GM20000 (cell line): ENCODE results near the gene DEGS1.

Source experiments
- DNase-seq: peaks from one replicate; pipeline ENCODE4 v3.0.0; 2012; ENCODE audit warnings: low spot score
- TF ChIP-seq, protein P1 (sequence below): IDR thresholded peaks from 2 replicates; pipeline ENCODE4 v1.5.1; 2012; ENCODE audit warnings: mild to moderate bottlenecking, control low read depth; ENCODE audit errors: extremely low read depth, missing control alignments

DEGS1 gene

DNA sequence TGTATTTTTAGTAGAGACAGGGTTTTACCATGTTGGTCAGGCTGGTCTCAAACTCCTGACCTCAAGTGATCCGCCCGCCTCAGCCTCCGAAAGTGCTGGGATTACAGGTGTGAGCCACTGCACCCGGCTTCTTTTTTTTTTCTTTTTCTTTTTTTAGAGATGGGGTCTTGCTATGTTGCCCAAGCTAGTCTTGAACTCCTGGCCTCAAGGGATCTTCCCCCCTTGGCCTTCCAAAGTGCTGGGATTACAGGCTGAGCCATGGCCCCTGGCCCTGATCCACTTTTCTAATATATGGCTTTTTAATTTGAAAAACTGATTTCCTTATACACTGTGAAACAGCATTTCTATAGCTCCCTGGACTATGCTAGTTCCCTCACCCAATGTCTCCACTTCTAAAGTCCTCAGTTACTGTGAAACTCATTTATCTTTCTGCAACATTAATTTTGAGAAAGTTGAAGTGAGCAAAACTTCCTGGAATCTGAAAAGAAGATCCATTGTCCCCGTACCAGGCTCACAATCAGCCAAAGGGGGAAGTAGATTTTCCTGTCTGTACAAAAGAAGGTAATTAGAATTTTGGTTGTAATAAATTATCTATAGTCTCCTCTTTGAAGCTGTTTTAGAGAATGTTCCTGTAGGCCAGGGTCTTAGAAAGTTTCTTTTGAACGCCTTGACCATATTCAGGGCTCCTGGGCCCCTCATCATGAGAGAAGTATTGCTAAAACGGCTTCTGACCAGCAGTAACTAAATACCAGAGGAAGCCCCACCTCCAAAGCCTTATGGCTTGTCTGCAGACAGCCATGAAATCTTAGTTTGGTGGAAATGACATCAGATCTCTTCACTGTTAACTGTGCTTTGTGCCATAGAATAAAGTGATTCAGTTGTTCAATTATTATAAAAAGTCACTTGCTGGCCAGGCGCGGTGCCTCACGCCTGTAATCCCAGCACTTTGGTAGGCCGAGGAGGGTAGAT, 34.9 kb downstream of the DEGS1 start:
- no peak for DNase-seq
- TF ChIP-seq, protein P1, sequence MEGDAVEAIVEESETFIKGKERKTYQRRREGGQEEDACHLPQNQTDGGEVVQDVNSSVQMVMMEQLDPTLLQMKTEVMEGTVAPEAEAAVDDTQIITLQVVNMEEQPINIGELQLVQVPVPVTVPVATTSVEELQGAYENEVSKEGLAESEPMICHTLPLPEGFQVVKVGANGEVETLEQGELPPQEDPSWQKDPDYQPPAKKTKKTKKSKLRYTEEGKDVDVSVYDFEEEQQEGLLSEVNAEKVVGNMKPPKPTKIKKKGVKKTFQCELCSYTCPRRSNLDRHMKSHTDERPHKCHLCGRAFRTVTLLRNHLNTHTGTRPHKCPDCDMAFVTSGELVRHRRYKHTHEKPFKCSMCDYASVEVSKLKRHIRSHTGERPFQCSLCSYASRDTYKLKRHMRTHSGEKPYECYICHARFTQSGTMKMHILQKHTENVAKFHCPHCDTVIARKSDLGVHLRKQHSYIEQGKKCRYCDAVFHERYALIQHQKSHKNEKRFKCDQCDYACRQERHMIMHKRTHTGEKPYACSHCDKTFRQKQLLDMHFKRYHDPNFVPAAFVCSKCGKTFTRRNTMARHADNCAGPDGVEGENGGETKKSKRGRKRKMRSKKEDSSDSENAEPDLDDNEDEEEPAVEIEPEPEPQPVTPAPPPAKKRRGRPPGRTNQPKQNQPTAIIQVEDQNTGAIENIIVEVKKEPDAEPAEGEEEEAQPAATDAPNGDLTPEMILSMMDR: no peak

DNA sequence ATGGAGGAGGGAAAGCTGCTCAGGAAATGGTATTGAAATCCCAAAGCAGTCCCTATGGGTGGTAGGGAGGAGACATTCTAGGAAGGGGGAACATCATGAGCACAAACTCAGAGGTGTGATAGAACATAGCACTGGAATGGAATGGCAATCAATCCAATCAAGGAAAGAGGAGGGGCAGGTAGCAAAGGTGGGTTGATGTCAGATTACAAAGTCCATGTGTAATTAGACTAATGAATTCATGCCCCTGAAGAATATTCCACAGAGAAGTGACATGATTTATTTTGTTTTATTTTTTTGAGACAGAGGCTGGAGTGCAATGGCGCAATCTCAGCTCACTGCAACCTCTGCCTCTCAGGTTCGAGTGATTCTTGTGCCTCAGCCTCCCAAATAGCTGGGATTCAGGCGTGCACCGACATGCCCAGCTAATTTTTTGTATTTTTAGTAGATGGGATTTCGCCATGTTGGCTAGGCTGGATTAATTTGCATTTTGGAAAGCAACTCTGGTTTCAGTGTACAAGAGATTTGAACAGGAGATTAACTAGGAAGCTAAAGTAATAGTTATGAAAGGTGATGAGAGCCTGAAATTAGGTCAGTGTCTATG, 36.1 kb downstream of the DEGS1 start:
- DNase-seq: no peak
- TF ChIP-seq, protein P1: no peak

DNA sequence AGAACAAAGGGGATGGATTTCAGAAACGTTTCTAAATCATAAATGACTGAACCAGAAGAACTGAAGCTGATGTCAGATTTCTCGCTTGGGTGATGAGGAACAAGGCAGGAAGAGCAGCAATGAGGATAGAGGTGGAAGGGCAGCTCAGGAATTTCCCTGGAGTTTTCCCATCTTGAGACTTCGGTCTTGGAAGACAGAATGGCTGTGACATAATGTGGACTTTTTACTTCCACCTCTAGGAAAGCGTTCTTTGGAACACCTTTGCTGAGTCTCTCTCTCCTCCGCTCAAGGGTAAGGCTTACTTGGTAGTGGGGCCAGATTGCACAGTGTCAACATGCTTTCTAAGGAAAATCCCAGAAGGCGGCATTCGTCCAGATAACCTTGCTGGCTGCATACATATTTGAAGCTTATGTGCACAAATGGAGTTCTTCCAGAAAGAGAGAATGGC, 36.6 kb downstream of the DEGS1 start:
- TF ChIP-seq, protein P1: no peak
- DNase-seq: no peak

DNA sequence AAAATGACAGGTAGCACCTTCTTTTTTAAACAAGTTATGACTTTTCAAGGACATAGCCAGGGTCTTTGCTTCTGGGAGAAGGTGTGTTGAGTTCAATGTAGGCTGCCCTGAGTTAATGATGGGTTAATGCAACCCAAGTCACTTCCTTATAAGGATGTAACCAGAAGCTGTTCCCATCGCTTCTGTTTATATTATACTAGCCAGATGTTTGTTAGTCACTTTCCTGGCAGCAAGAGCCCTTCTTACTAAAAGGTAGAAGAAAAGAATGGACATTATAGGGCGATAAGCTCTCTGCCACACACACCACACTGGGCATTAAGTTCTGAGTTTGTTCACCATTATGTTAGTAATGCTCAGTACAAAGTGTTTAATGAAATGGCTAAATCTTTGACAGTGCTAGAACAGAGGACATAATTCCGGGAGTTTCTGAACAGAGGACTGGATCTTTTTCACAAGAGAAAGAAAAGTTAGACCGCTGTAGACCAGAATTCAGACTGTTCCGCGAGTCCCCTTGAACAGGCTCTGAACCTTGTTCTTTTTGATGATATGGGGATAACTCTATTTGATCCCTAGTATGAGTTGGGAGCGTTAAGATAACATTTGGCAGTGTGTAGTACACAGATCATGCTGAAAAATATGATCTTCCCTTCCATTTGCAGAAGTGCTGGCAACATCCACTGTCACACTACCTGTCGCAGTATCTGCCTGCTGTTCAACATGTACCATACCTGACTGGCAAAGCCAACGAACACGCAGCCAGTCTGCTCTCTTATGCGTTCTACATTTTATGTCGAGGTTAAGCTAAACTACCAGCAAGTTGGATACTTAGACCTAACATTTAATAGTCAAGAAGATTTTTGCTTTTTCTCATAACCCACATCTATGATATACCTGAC, 41.0 kb downstream of the DEGS1 start:
- TF ChIP-seq, protein P1: no peak
- DNase-seq: no peak

DNA sequence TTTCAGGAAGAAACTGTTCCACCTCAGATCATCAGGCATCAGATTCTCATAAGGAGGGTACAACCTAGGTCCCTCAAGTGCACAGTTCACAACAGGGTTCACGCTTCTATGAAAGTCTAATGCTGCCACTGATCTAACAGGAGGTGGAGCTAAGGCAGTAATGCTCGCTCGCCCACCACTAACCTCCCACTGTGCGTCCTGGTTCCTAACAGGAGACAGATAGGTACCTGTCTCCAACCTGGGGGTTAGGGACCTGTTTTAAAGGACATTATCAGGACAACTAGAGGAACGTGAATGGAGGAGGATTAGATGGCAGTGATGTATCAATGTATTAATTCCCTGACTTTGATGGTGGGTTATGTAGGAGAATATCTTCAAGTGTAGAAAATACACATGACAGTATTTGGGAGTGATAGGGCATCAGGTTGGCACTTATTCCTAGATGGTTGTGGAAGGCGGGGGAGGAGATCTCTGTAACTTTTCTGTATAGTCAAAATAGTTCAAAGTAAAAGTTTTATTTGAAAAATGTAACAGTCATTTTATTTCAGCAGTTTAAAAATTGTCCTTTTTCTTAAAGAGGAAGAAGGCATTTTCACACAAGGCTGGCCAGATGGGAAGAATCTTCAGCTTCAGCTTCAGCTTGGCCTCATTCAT, 43.9 kb downstream of the DEGS1 start:
- DNase-seq: no peak
- TF ChIP-seq, protein P1: no peak

DNA sequence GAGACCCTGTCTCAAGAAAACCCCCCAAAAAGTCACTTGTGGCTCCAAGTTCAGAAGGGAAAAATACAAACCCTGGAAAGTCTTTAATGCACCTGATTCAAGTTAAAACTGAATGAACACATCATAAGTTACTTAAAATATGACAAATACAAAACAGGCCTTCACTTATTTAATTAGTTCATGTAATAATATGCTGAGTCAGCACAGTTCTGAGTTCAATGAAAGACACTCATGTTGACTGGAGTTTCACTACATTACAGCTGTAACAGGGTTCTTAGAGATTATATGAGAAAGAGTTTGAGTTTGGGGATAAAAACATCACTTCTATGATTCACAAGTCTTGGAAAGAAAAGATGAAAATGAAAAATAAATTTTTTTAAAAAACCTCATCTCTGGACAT, 51.0 kb downstream of the DEGS1 start:
- DNase-seq: no peak
- TF ChIP-seq, protein P1: no peak
